IMR-90 (cell line): ENCODE measurements around the gene TNFRSF1B. TPM values are rescaled to one million over a fixed set of nuclear protein-coding genes. Genes with fewer than 3 reads are reported as not detected.

Experiments used
- ATAC-seq: fragments of 200-7000 bp; cut with Tn5 transposase; 2 replicates; pipeline ENCODE4 v1.9.1; 2020; ENCODE audit warnings: low read depth, mild to moderate bottlenecking, moderate library complexity
- BruUV-seq: library from RNA; stranded (reverse); fragments of 400-500 nt; replicated peaks from 2 replicates; lab custom pipeline; 2021; lab: Mats Ljungman, UMichigan
- CTCF ChIA-PET: fragments of 300-600 bp; formaldehyde crosslinking; extraction: SDS; loops from one replicate; lab custom pipeline; 2021; ENCODE audit warnings: antibody characterized with exemption; lab: Yijun Ruan, JAX
- POLR2A ChIA-PET: fragments of 300-600 bp; sonication (Branson Sonifier 250); formaldehyde crosslinking; loops from one replicate; lab custom pipeline; 2022; ENCODE audit warnings: antibody characterized with exemption; ENCODE audit not compliant: unreplicated experiment; lab: Charles Lee
- DNase-seq: peaks from one replicate; pipeline ENCODE4 v3.0.0; 2013
- H2AFZ ChIP-seq: replicated peaks from 2 replicates; pipeline ENCODE3; 2013; ENCODE audit warnings: low read length, mild to moderate bottlenecking; ENCODE audit not compliant: poor library complexity
- H2AK5ac ChIP-seq: 2 replicates; pipeline ENCODE4 v1.6.1; 2013; ENCODE audit warnings: low read depth, low read length, inconsistent platforms
- H2AK9ac ChIP-seq: replicated peaks from 2 replicates; pipeline ENCODE3; 2013; ENCODE audit warnings: mild to moderate bottlenecking, low read depth, low read length, moderate library complexity; ENCODE audit not compliant: poor library complexity
- H2BK120ac ChIP-seq: 2 replicates; pipeline ENCODE4 v1.6.1; 2013; ENCODE audit warnings: low read depth, low read length, inconsistent platforms
- H2BK15ac ChIP-seq: 3 replicates; pipeline ENCODE4 v1.6.1; 2013; ENCODE audit warnings: low read depth, low read length, inconsistent platforms
- H2BK20ac ChIP-seq: 2 replicates; pipeline ENCODE4 v1.6.1; 2013; ENCODE audit warnings: low read depth, mild to moderate bottlenecking, inconsistent platforms, low read length, moderate library complexity
- H2BK5ac ChIP-seq: 2 replicates; pipeline ENCODE4 v1.6.1; 2013; ENCODE audit warnings: mild to moderate bottlenecking, low read depth, low read length, inconsistent platforms; ENCODE audit not compliant: poor library complexity, severe bottlenecking
- H3K14ac ChIP-seq: replicated peaks from 2 replicates; pipeline ENCODE4 v1.6.1; 2013; ENCODE audit warnings: low read depth, low read length, inconsistent platforms
- H3K18ac ChIP-seq: 2 replicates; pipeline ENCODE4 v1.6.1; 2013; ENCODE audit warnings: low read depth, low read length, control low read depth
- H3K23ac ChIP-seq: 2 replicates; pipeline ENCODE4 v1.6.1; 2013; ENCODE audit warnings: low read depth, low read length, inconsistent platforms
- H3K27ac ChIP-seq: 2 replicates; pipeline ENCODE4 v1.5.1; 2013; ENCODE audit warnings: mild to moderate bottlenecking, control low read depth, low read length; ENCODE audit not compliant: insufficient read depth
- H3K27me3 ChIP-seq: 2 replicates; pipeline ENCODE4 v1.6.1; 2013; ENCODE audit warnings: low read length; ENCODE audit not compliant: control insufficient read depth, insufficient read depth
- H3K36me3 ChIP-seq: 2 replicates; pipeline ENCODE4 v1.6.1; 2013; ENCODE audit warnings: low read length, mixed read lengths; ENCODE audit not compliant: control insufficient read depth, insufficient read depth
- H3K4ac ChIP-seq: 2 replicates; pipeline ENCODE4 v1.6.1; 2013; ENCODE audit warnings: low read depth, low read length, inconsistent platforms
- H3K4me1 ChIP-seq: 2 replicates; pipeline ENCODE4 v1.6.1; 2013; ENCODE audit warnings: low read length, mixed read lengths; ENCODE audit not compliant: control insufficient read depth, insufficient read depth
- H3K4me2 ChIP-seq: 2 replicates; pipeline ENCODE4 v1.6.1; 2013; ENCODE audit warnings: low read depth, mild to moderate bottlenecking, control low read depth, low read length, moderate library complexity
- H3K4me3 ChIP-seq: 2 replicates; pipeline ENCODE4 v1.5.1; 2013; ENCODE audit warnings: low read depth, mild to moderate bottlenecking, control low read depth, low read length, moderate library complexity; ENCODE audit not compliant: insufficient read depth
- H3K56ac ChIP-seq: 2 replicates; pipeline ENCODE4 v1.6.1; 2013; ENCODE audit warnings: low read length, inconsistent platforms; ENCODE audit not compliant: insufficient read depth; ENCODE audit errors: extremely low read depth
- H3K79me1 ChIP-seq, 2 experiments: 2 replicates each; pipeline ENCODE4 v1.6.1; 2013; ENCODE audit warnings: low read length in 2 of 2, inconsistent platforms in 1 of 2, low read depth in 1 of 2
- H3K9ac ChIP-seq: 2 replicates; pipeline ENCODE4 v1.6.1; 2013; ENCODE audit warnings: low read depth, low read length, control low read depth
- H3K9me1 ChIP-seq: 2 replicates; pipeline ENCODE4 v1.6.1; 2013; ENCODE audit warnings: low read length, inconsistent platforms; ENCODE audit not compliant: insufficient read depth
- H3K9me3 ChIP-seq: 2 replicates; pipeline ENCODE4 v1.6.1; 2013; ENCODE audit warnings: low read length; ENCODE audit not compliant: control insufficient read depth, insufficient read depth
- H4K20me1 ChIP-seq: 2 replicates; pipeline ENCODE4 v1.6.1; 2013; ENCODE audit warnings: low read length, inconsistent platforms; ENCODE audit not compliant: insufficient read depth
- H4K5ac ChIP-seq: 2 replicates; pipeline ENCODE4 v1.6.1; 2013; ENCODE audit warnings: mild to moderate bottlenecking, low read depth, low read length, control low read depth
- H4K8ac ChIP-seq, 2 experiments: 2 replicates each; pipeline ENCODE4 v1.6.1; 2013; ENCODE audit warnings: low read depth in 2 of 2, low read length in 2 of 2, control low read depth in 1 of 2, inconsistent platforms in 1 of 2
- H4K91ac ChIP-seq: 2 replicates; pipeline ENCODE4 v1.6.1; 2013; ENCODE audit warnings: low read depth, low read length, inconsistent platforms; ENCODE audit not compliant: insufficient read depth
- CEBPB ChIP-seq: IDR thresholded peaks from 2 replicates; pipeline ENCODE4 v1.6.1; 2012; ENCODE audit warnings: low read depth, low read length, improper control_type of control experiment
- CHD1 ChIP-seq: IDR thresholded peaks from 2 replicates; pipeline ENCODE4 v1.6.1; 2012; ENCODE audit warnings: low read depth, low read length, improper control_type of control experiment
- FOS ChIP-seq: fragments of 150-350 bp; IDR thresholded peaks from 2 replicates; pipeline ENCODE4 v1.6.1; 2016; ENCODE audit warnings: low read depth, low read length
- MAZ ChIP-seq: IDR thresholded peaks from 2 replicates; pipeline ENCODE4 v1.6.1; 2012; ENCODE audit warnings: low read depth, mild to moderate bottlenecking, low read length, improper control_type of control experiment, moderate library complexity, borderline replicate concordance
- NFE2L2 ChIP-seq: fragments of 150-350 bp; IDR thresholded peaks from 2 replicates; pipeline ENCODE4 v1.6.1; 2016; ENCODE audit warnings: low read depth, mild to moderate bottlenecking, low read length
- POLR2A ChIP-seq: IDR thresholded peaks from 2 replicates; pipeline ENCODE4 v1.6.1; 2012; ENCODE audit warnings: mild to moderate bottlenecking, low read depth, low read length
- RAD21 ChIP-seq: IDR thresholded peaks from 2 replicates; pipeline ENCODE4 v1.6.1; 2012; ENCODE audit warnings: low read length, improper control_type of control experiment
- RFX5 ChIP-seq: IDR thresholded peaks from 2 replicates; pipeline ENCODE4 v1.8.0; 2012; ENCODE audit warnings: low read depth, mild to moderate bottlenecking, low read length, moderate library complexity
- SMC3 ChIP-seq: fragments of 150-350 bp; IDR thresholded peaks from 2 replicates; pipeline ENCODE4 v1.6.1; 2016; ENCODE audit warnings: low read depth, mild to moderate bottlenecking, antibody characterized with exemption, low read length, moderate library complexity
- WGBS, 2 experiments: methylation state at CpG; one replicate each; pipeline versions ENCODE4 v1.1.5 to v1.1.7; 2013; ENCODE audit warnings: missing lambda C conversion rate in 2 of 2; ENCODE audit not compliant: insufficient read length in 1 of 2; ENCODE audit errors: extremely low coverage in 2 of 2; 5-methylcytosine and 5-hydroxymethylcytosine counted together
- dilution Hi-C: fragments of 300-500 bp; cut with HindIII; formaldehyde crosslinking; loops from one replicate; pipeline ENCODE4 v1.14.3; 2018; ENCODE audit warnings: low sequenced_read_pairs; ENCODE audit not compliant: unreplicated experiment
- in situ Hi-C: fragments of 300-500 bp; cut with MboI; formaldehyde crosslinking; loops from 3 replicates; pipeline ENCODE4 v1.14.3; 2019; ENCODE audit warnings: low sequenced_read_pairs, inconsistent platforms, mixed read lengths
- intact Hi-C: fragments of 100-400 bp; cut with micrococcal nuclease; formaldehyde crosslinking; loops from 2 replicates; pipeline ENCODE4 v1.10.0; 2022
- polyA plus RNA-seq, 3 experiments: library from polyadenylated mRNA; depleted of rRNA; stranded (reverse); fragments of >200 nt; gene quantifications; 2 replicates each; pipeline ENCODE4 v1.2.3, GENCODE V29; 2012; ENCODE audit warnings: low replicate concordance in 1 of 3
- total RNA-seq: library from RNA; depleted of rRNA; stranded (reverse); fragments of >200 nt; gene quantifications from 2 replicates; pipeline ENCODE4 v1.2.3, GENCODE V29; 2012
- TF ChIP-seq, protein P1 (sequence below): conservative IDR thresholded peaks from 2 replicates; pipeline ENCODE4 v1.5.1; 2012; ENCODE audit warnings: mild to moderate bottlenecking, low read depth, low read length, improper control_type of control experiment
- TF ChIP-seq, protein P2 (sequence below): fragments of 150-350 bp; IDR thresholded peaks from 2 replicates; pipeline ENCODE4 v1.6.1; 2017; ENCODE audit warnings: mild to moderate bottlenecking, antibody characterized with exemption, low read length, low read depth
- TF ChIP-seq, protein P3 (sequence below): fragments of 150-350 bp; IDR thresholded peaks from 2 replicates; pipeline ENCODE4 v1.6.1; 2016; ENCODE audit warnings: low read depth, mild to moderate bottlenecking, low read length, moderate library complexity, borderline replicate concordance

Gene TNFRSF1B
- total and polyA plus RNA-seq, 2 of the 4 experiments (the other 2 are of a cell fraction), result 4.3 to 8.9 TPM

DNA sequence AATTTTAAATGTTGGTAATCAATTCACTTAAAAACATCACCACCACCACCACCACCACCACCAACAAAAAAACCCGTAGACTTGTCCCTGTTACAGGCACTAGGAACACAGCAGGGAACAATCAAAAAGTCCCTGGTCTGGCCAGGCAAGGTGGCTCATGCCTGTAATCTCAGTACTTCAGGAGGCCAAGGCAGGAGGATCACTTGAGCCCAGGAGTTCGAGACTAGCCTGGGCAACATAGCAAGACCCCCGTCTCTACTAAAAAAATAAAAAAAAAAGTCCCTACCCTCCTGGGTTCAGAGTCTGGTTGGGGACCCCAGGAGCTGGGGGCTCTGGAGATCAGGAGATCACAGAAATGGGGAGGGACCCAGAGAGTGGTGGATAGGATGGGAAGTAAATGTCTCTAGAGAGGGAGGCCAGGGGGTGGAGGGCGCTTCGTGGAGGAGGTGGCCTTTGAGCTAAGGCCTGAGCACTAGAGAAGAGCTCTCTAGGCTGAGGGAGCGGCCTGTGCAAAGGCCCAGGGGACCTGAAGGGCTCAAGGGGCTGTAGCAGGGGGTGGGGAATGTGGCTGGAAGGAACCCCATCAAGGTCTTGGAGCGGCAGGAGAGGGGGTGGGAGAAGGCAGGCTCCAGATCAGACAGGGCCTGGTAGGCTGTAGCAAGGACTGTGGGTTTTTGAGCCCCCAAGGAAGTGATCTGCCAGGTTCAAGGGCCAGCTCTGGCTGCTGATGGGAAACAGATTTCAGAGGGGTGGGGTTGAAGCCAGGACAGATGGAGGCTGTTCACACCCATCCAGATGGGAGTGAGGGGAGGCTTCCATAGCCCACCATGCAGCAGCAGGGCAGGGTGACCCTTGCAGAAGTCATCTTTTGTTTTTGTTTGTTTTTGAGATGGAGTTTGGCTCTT is 38.2 kb downstream of the TNFRSF1B start (continued):
- TF ChIP-seq, protein P1, sequence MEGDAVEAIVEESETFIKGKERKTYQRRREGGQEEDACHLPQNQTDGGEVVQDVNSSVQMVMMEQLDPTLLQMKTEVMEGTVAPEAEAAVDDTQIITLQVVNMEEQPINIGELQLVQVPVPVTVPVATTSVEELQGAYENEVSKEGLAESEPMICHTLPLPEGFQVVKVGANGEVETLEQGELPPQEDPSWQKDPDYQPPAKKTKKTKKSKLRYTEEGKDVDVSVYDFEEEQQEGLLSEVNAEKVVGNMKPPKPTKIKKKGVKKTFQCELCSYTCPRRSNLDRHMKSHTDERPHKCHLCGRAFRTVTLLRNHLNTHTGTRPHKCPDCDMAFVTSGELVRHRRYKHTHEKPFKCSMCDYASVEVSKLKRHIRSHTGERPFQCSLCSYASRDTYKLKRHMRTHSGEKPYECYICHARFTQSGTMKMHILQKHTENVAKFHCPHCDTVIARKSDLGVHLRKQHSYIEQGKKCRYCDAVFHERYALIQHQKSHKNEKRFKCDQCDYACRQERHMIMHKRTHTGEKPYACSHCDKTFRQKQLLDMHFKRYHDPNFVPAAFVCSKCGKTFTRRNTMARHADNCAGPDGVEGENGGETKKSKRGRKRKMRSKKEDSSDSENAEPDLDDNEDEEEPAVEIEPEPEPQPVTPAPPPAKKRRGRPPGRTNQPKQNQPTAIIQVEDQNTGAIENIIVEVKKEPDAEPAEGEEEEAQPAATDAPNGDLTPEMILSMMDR, result no peak

DNA sequence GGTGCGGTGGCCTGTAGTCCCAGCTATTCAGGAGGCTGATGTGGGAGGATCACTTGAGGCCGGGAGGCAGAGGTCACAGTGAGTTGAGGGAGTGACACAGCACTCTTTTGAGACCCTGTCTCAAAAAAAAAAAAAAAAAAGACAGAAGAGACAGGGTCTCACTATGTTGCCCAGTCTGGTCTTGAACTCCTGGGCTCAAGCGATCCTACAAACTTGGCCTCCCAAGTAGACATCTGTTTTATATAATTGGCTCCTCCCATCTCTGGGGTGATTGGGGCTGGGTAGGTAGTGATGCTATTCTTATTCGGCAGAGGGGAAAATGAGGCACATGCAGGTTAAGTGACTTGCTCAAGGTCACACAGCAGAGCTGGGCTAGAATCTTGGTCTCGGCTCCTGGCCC is 39.4 kb downstream of the TNFRSF1B start:
- dilution Hi-C loops, result no loop called here
- Histone ChIP-seq H3K23ac (no peak overlapping the region), H3K4ac (no peak overlapping the region), H4K20me1 (no peaks in the 10 kb centered on the region), H2AFZ (no peak overlapping the region), H2BK15ac (no peak overlapping the region), H2BK5ac (no peak overlapping the region), H3K9me3 (no peaks in the 10 kb centered on the region), H4K91ac (no peak overlapping the region), H3K9ac (no peak overlapping the region), H2BK20ac (no peak overlapping the region), H3K36me3 (peaks cover 17% of the 10 kb centered on the region), H3K4me1 (no peaks in the 10 kb centered on the region; the same call in 1 of the 2 replicates), H3K27me3 (no peaks in the 10 kb centered on the region), H4K8ac (no peak overlapping the region), H3K4me3 (no peak overlapping the region), H3K56ac (no peak overlapping the region), H2AK5ac (no peak overlapping the region), H3K18ac (no peak overlapping the region), H3K4me2 (no peak overlapping the region), H3K79me1 (no peaks in the 10 kb centered on the region), H4K5ac (no peak overlapping the region), H3K9me1 (no peaks in the 10 kb centered on the region), H3K27ac (no peak overlapping the region), H2BK120ac (no peak overlapping the region), H2AK9ac (no peak overlapping the region), H3K14ac (no peak overlapping the region)
- ChIA-PET CTCF (interaction anchor here (4.4 kb wide), 1 partner anchor 82 kb away, joined by 27 read pairs; no protein-coding TSS in a partner anchor), POLR2A (interaction anchor here (0.8 kb wide), 1 partner anchor 80 kb away, joined by 3 read pairs; no protein-coding TSS in a partner anchor)
- 100% methylated on average over 2 of the region's 5 CpGs; no CpG with 5 or more reads in 1 of the 2 experiments for WGBS, 2 experiments
- in situ Hi-C loops, result loop anchor here (5.0 kb wide), 1 partner anchor 79 kb away; no protein-coding TSS in a partner anchor
- DNase-seq (no peak), ATAC-seq (no peak)
- BruUV-seq, result no TSS peak
- intact Hi-C loops, result loop anchor here (5.0 kb wide), 1 partner anchor 189 kb away; the partner anchor contains the start of gene MIIP
- no peak for TF ChIP-seq FOS
- TF ChIP-seq POLR2A, result no peak
- no peak for TF ChIP-seq RAD21
- no peak for TF ChIP-seq CEBPB
- no peak for TF ChIP-seq CHD1
- TF ChIP-seq SMC3, result no peak
- TF ChIP-seq, protein P2, sequence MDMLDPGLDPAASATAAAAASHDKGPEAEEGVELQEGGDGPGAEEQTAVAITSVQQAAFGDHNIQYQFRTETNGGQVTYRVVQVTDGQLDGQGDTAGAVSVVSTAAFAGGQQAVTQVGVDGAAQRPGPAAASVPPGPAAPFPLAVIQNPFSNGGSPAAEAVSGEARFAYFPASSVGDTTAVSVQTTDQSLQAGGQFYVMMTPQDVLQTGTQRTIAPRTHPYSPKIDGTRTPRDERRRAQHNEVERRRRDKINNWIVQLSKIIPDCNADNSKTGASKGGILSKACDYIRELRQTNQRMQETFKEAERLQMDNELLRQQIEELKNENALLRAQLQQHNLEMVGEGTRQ, result no peak
- no peak for TF ChIP-seq MAZ
- TF ChIP-seq, protein P3, sequence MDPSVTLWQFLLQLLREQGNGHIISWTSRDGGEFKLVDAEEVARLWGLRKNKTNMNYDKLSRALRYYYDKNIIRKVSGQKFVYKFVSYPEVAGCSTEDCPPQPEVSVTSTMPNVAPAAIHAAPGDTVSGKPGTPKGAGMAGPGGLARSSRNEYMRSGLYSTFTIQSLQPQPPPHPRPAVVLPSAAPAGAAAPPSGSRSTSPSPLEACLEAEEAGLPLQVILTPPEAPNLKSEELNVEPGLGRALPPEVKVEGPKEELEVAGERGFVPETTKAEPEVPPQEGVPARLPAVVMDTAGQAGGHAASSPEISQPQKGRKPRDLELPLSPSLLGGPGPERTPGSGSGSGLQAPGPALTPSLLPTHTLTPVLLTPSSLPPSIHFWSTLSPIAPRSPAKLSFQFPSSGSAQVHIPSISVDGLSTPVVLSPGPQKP, result no peak
- TF ChIP-seq RFX5, result no peak
- TF ChIP-seq NFE2L2, result no peak
